ENCODE results near the gene FUS. TPM values are rescaled to one million over a fixed set of nuclear protein-coding genes. Genes with fewer than 3 reads are reported as not detected.

The FUS gene
- total RNA-seq, 2 experiments from 2014 or later: 552 to 581 TPM

GRCh38 chr16:31201582-31202413 lies 21.9 kb downstream of the FUS start:
- Mint-ChIP-seq H3K4me3 (peak overlapping the region; percentile 87), H3K27ac (peak overlapping the region; percentile 91), H3K36me3 (ENCODE audit: low read depth) (peaks cover 26% of the 10 kb centered on the region), H3K4me1 (peaks cover 61% of the 10 kb centered on the region), H3K9me3 (no peaks in the 10 kb centered on the region), H3K27me3 (peaks cover 4% of the 10 kb centered on the region)
- ChIA-PET CTCF (interaction anchor here (0.6 to 2.8 kb wide), 15 partner anchors 9 to 242 kb away, joined by 3 to 12 read pairs (median 4); partner anchors contain the start of genes PYDC1 and ZNF843), POLR2A (interaction anchor here (0.6 to 0.9 kb wide), 2 partner anchors 66 to 241 kb away, joined by 3 read pairs; partner anchors contain the start of gene ZNF843)
- peak; percentile 59 for DNase-seq

GRCh38 chr16:31202414-31203375 lies 22.8 kb downstream of the FUS start, which contains the start of gene PYCARD:
TSS of gene PYCARD (minus strand) at chr16:31202760. CDS start at chr16:31202690, 70 bp downstream.
- DNase-seq: peak; percentile 46
- peaks cover 5% of the 10 kb centered on the region for H3K27me3 Mint-ChIP-seq
- H3K27ac Mint-ChIP-seq: peak within 1 kb of the TSS; percentile 91
- ChIA-PET CTCF (interaction anchor here (0.6 to 2.8 kb wide), 12 partner anchors 9 to 1414 kb away, joined by 3 to 12 read pairs (median 3); partner anchors contain the start of genes PYDC1 and ZNF843), POLR2A (interaction anchor here (0.6 to 0.9 kb wide), 3 partner anchors 22 to 240 kb away, joined by 3 to 9 read pairs (median 3); partner anchors contain the start of gene ZNF843)
- H3K4me3 Mint-ChIP-seq: peak within 1 kb of the TSS; percentile 87
- peaks cover 24% of the 10 kb centered on the region for H3K36me3 Mint-ChIP-seq (ENCODE audit: low read depth)
- peaks cover 59% of the 10 kb centered on the region for H3K4me1 Mint-ChIP-seq
- no peaks in the 10 kb centered on the region for H3K9me3 Mint-ChIP-seq

- H3K4me3 Mint-ChIP-seq: no peak overlapping the region
- peaks cover 12% of the 10 kb centered on the region for H3K36me3 Mint-ChIP-seq (ENCODE audit: low read depth)
- peak overlapping the region; percentile 80 for H3K27ac Mint-ChIP-seq
- no peaks in the 10 kb centered on the region for H3K9me3 Mint-ChIP-seq
- ChIA-PET POLR2A (no interaction called here), CTCF (interaction anchor here (0.8 to 1.8 kb wide), 3 partner anchors 8 to 14 kb away, joined by 3 to 6 read pairs (median 4); partner anchors contain the start of gene TRIM72)
- peaks cover 43% of the 10 kb centered on the region for H3K4me1 Mint-ChIP-seq
- no peak for DNase-seq
- H3K27me3 Mint-ChIP-seq: peaks cover 5% of the 10 kb centered on the region
These were observed 25.1 kb downstream of the FUS start for GRCh38 chr16:31204871-31205666.

- Mint-ChIP-seq H3K36me3 (ENCODE audit: low read depth) (no peaks in the 10 kb centered on the region), H3K4me3 (no peak overlapping the region), H3K9me3 (no peaks in the 10 kb centered on the region), H3K4me1 (peaks cover 38% of the 10 kb centered on the region), H3K27ac (no peak overlapping the region), H3K27me3 (peaks cover 5% of the 10 kb centered on the region)
- no peak for DNase-seq
- ChIA-PET CTCF (interaction anchor here (0.6 to 1.1 kb wide), 5 partner anchors 9 to 21 kb away, joined by 3 to 5 read pairs (median 3); partner anchors contain the start of gene PYDC1), POLR2A (no interaction called here)
These were observed 26.8 kb downstream of the FUS start for GRCh38 chr16:31206776-31207175.

GRCh38 chr16:31213342-31213741 lies 33.4 kb downstream of the FUS start:
- ChIA-PET CTCF (interaction anchor here (1.2 to 2.4 kb wide), 3 partner anchors 8 to 11 kb away, joined by 3 to 6 read pairs (median 6); partner anchors contain the start of gene PYCARD), POLR2A (no interaction called here)
- no peak for DNase-seq
- Mint-ChIP-seq H3K36me3 (ENCODE audit: low read depth) (no peaks in the 10 kb centered on the region), H3K27ac (no peak overlapping the region), H3K4me1 (peaks cover 35% of the 10 kb centered on the region), H3K9me3 (no peaks in the 10 kb centered on the region), H3K4me3 (no peak overlapping the region), H3K27me3 (peaks cover 36% of the 10 kb centered on the region)

- Mint-ChIP-seq H3K27ac (no peak within 1 kb of the TSS), H3K9me3 (no peaks in the 10 kb centered on the region), H3K36me3 (ENCODE audit: low read depth) (no peaks in the 10 kb centered on the region), H3K4me3 (no peak within 1 kb of the TSS), H3K27me3 (peaks cover 42% of the 10 kb centered on the region), H3K4me1 (peaks cover 34% of the 10 kb centered on the region)
- DNase-seq: no peak
- ChIA-PET POLR2A (no interaction called here), CTCF (interaction anchor here (0.6 to 1.6 kb wide), 4 partner anchors 9 to 194 kb away, joined by 3 to 6 read pairs (median 4); no protein-coding TSS in a partner anchor)
These were observed 34.2 kb downstream of the FUS start, which contains the start of gene TRIM72 for GRCh38 chr16:31213877-31214707. TSS of gene TRIM72 (plus strand) at chr16:31214119. CDS start at chr16:31214739, 620 bp downstream.

GRCh38 chr16:31214708-31215286 lies 34.9 kb downstream of the FUS start:
- Mint-ChIP-seq H3K4me3 (no peak overlapping the region), H3K9me3 (no peaks in the 10 kb centered on the region), H3K36me3 (ENCODE audit: low read depth) (no peaks in the 10 kb centered on the region), H3K27me3 (peaks cover 43% of the 10 kb centered on the region), H3K27ac (no peak overlapping the region), H3K4me1 (peaks cover 34% of the 10 kb centered on the region)
- ChIA-PET CTCF (interaction anchor here (0.6 to 1.6 kb wide), 4 partner anchors 11 to 193 kb away, joined by 3 to 6 read pairs (median 3); no protein-coding TSS in a partner anchor), POLR2A (no interaction called here)
- DNase-seq: no peak

- DNase-seq: no peak
- Mint-ChIP-seq H3K4me3 (peak overlapping the region; percentile 43), H3K9me3 (no peaks in the 10 kb centered on the region), H3K36me3 (ENCODE audit: low read depth) (no peaks in the 10 kb centered on the region), H3K27ac (no peak overlapping the region), H3K4me1 (peaks cover 29% of the 10 kb centered on the region), H3K27me3 (peaks cover 43% of the 10 kb centered on the region)
- CTCF ChIA-PET: interaction anchor here (0.6 to 2.1 kb wide), 9 partner anchors 8 to 192 kb away, joined by 3 to 12 read pairs (median 3); partner anchors contain the start of gene PYCARD
- POLR2A ChIA-PET: no interaction called here
These were observed 35.6 kb downstream of the FUS start for GRCh38 chr16:31215287-31216162.

GRCh38 chr16:31216422-31217135 lies 36.6 kb downstream of the FUS start, which contains the start of gene PYDC1:
TSS of gene PYDC1 (minus strand) at chr16:31217135. CDS start at chr16:31217028, 107 bp downstream.
- H3K9me3 Mint-ChIP-seq: no peaks in the 10 kb centered on the region
- no peak within 1 kb of the TSS for H3K27ac Mint-ChIP-seq
- POLR2A ChIA-PET: interaction anchor here (0.7 kb wide), 1 partner anchor 166 kb away, joined by 3 read pairs; no protein-coding TSS in a partner anchor
- H3K27me3 Mint-ChIP-seq: peaks cover 53% of the 10 kb centered on the region
- H3K4me1 Mint-ChIP-seq: peaks cover 25% of the 10 kb centered on the region
- CTCF ChIA-PET: interaction anchor here (0.6 to 2.2 kb wide), 12 partner anchors 9 to 403 kb away, joined by 3 to 12 read pairs (median 4); partner anchors contain the start of gene PYCARD
- peak within 1 kb of the TSS; percentile 40 for H3K4me3 Mint-ChIP-seq
- no peak for DNase-seq
- H3K36me3 Mint-ChIP-seq (ENCODE audit: low read depth): no peaks in the 10 kb centered on the region
